DND-41 (cell line): Measurements from ENCODE around the gene OSGEP.

Source experiments
- CTCF ChIP-seq: IDR thresholded peaks from 2 replicates; pipeline ENCODE4 v1.5.1; 2012; ENCODE audit warnings: borderline replicate concordance, low read length, moderate library complexity, mild to moderate bottlenecking; ENCODE audit not compliant: poor library complexity, severe bottlenecking; ENCODE audit errors: extremely low read depth
- EZH2 ChIP-seq: IDR thresholded peaks from 3 replicates; pipeline ENCODE4 v1.6.1; 2012; ENCODE audit warnings: borderline replicate concordance, low read depth, mild to moderate bottlenecking, moderate library complexity, low read length, inconsistent platforms; ENCODE audit not compliant: severe bottlenecking

GRCh38 chr14:20441461-20441860 lies 13.2 kb downstream of the OSGEP start:
- no peak for TF ChIP-seq CTCF
- TF ChIP-seq EZH2: no peak
